CD4-positive, alpha-beta memory T cell (primary cell): ENCODE measurements around the gene CERS5. TPM values are rescaled to one million over a fixed set of nuclear protein-coding genes. Genes with fewer than 3 reads are reported as not detected.
"Not testable (repeated sequence)": the region's sequence is repeated elsewhere in the genome, so short reads cannot be mapped to it uniquely, and the experiment has no call there.

Experiments
- CTCF ChIA-PET: fragments of 350-600 bp; sonication (Branson Sonifier 250); formaldehyde crosslinking; loops from one replicate; lab custom pipeline; 2021; ENCODE audit warnings: inconsistent platforms; ENCODE audit not compliant: partially characterized antibody; lab: Charles Lee
- POLR2A ChIA-PET: fragments of 350-600 bp; sonication (Branson Sonifier 250); formaldehyde crosslinking; loops from one replicate; lab custom pipeline; 2021; ENCODE audit not compliant: partially characterized antibody; lab: Charles Lee
- DNase-seq, 5 donors: peaks; one replicate each; pipeline versions ENCODE4 v3.0.0 to v3.0.0-alpha.2; 2020 to 2022; ENCODE audit warnings: mixed read lengths in 1 of 5
- H3K27ac ChIP-seq: one replicate; pipeline ENCODE4 v1.7.0; 2013; ENCODE audit warnings: low read depth, low read length
- H3K27me3 ChIP-seq: 2 replicates; pipeline ENCODE4 v1.7.0; 2013; ENCODE audit warnings: mild to moderate bottlenecking, low read length, moderate library complexity; ENCODE audit not compliant: insufficient read depth
- H3K36me3 ChIP-seq: 2 replicates; pipeline ENCODE4 v1.7.0; 2013; ENCODE audit warnings: mild to moderate bottlenecking, low read length, moderate library complexity; ENCODE audit not compliant: insufficient read depth
- H3K4me1 ChIP-seq: 2 replicates; pipeline ENCODE4 v1.7.0; 2013; ENCODE audit warnings: mild to moderate bottlenecking, low read length, moderate library complexity; ENCODE audit not compliant: insufficient read depth
- H3K4me3 ChIP-seq, 2 donors: one replicate each; pipeline ENCODE4 v1.7.0; 2013; ENCODE audit warnings: low read length in 2 of 2, mild to moderate bottlenecking in 1 of 2
- H3K9me3 ChIP-seq, 2 donors: one replicate each; pipeline ENCODE4 v1.7.0; 2013; ENCODE audit warnings: low read length in 2 of 2, control low read depth in 1 of 2; ENCODE audit not compliant: control insufficient read depth in 1 of 2
- H3K27ac Mint-ChIP-seq, 7 donors: one replicate each; pipeline ENCODE4 v1.8.0; 2020 to 2021; ENCODE audit warnings: mixed read lengths in 7 of 7, mild to moderate bottlenecking in 6 of 7, inconsistent platforms in 3 of 7, moderate library complexity in 3 of 7
- H3K27me3 Mint-ChIP-seq, 2 donors: one replicate each; pipeline ENCODE4 v1.8.0; 2020 to 2021; ENCODE audit warnings: mixed read lengths in 2 of 2
- H3K36me3 Mint-ChIP-seq, 2 donors: one replicate each; pipeline ENCODE4 v1.8.0; 2020 to 2021; ENCODE audit warnings: mixed read lengths in 2 of 2, inconsistent platforms in 1 of 2, mild to moderate bottlenecking in 1 of 2
- H3K4me1 Mint-ChIP-seq, 4 donors: one replicate each; pipeline ENCODE4 v1.8.0; 2020 to 2021; ENCODE audit warnings: mixed read lengths in 4 of 4, mild to moderate bottlenecking in 1 of 4
- H3K4me3 Mint-ChIP-seq, 8 donors: one replicate each; pipeline ENCODE4 v1.8.0; 2020 to 2021; ENCODE audit warnings: mixed read lengths in 8 of 8, mild to moderate bottlenecking in 7 of 8, moderate library complexity in 6 of 8, inconsistent platforms in 3 of 8
- H3K9me3 Mint-ChIP-seq, 8 donors: one replicate each; pipeline ENCODE4 v1.8.0; 2020 to 2021; ENCODE audit warnings: mixed read lengths in 8 of 8, mild to moderate bottlenecking in 5 of 8, inconsistent platforms in 3 of 8, moderate library complexity in 1 of 8
- intact Hi-C: fragments of 100-400 bp; cut with micrococcal nuclease; formaldehyde crosslinking; loops from one replicate; pipeline ENCODE4 v1.15.1; 2023
- polyA plus RNA-seq, 2 donors: library from polyadenylated mRNA; unstranded; fragments of 300-500 nt; fragmentation: Illumina TruSeq; gene quantifications; one replicate each; pipeline ENCODE4 v1.2.3, GENCODE V29; 2021
- total RNA-seq, 2 experiments: library from RNA; stranded (reverse); gene quantifications; one replicate each; pipeline ENCODE4 v1.2.3, GENCODE V29; 2021

The CERS5 gene
- total and polyA plus RNA-seq, 4 experiments from 2014 or later = 42.1 to 62.7 (median 46.6) TPM

- H3K4me3 ChIP-seq = no peak overlapping the region
- no peaks in the 10 kb centered on the region for H3K36me3 ChIP-seq
- H3K4me1 ChIP-seq = peaks cover 40% of the 10 kb centered on the region
- no peaks in the 10 kb centered on the region for H3K27me3 Mint-ChIP-seq
- peaks cover 7 to 11% of the 10 kb centered on the region in 2 donors for H3K36me3 Mint-ChIP-seq
- no peak for DNase-seq
- H3K4me3 Mint-ChIP-seq = no peak overlapping the region
- H3K4me1 Mint-ChIP-seq = peaks cover 29 to 53% (median 37%) of the 10 kb centered on the region in 4 donors
- H3K27ac Mint-ChIP-seq = peak overlapping the region in 1 of 7 donors; percentile 84
- no peak overlapping the region for H3K27ac ChIP-seq
- no peaks in the 10 kb centered on the region for H3K27me3 ChIP-seq
- intact Hi-C loops = no loop called here
- ChIA-PET CTCF (interaction anchor here (0.6 to 2.3 kb wide), 2 partner anchors 10 to 12 kb away, joined by 3 to 10 read pairs; no protein-coding TSS in a partner anchor), POLR2A (no interaction called here)
- H3K9me3 Mint-ChIP-seq = no peaks in the 10 kb centered on the region
- no peaks in the 10 kb centered on the region for H3K9me3 ChIP-seq
Measured at GRCh38 chr12:50162230-50162629, 4.9 kb downstream of the CERS5 start.

GRCh38 chr12:50160643-50161042 is 6.5 kb downstream of the CERS5 start:
- H3K9me3 ChIP-seq = no peaks in the 10 kb centered on the region
- no peak for DNase-seq
- Mint-ChIP-seq H3K9me3 (no peaks in the 10 kb centered on the region), H3K36me3 (peaks cover 12 to 13% of the 10 kb centered on the region in 2 donors), H3K27me3 (no peaks in the 10 kb centered on the region), H3K27ac (peak overlapping the region in 5 of 7 donors; percentile 1 to 82 (median 12)), H3K4me3 (no peak overlapping the region), H3K4me1 (peaks cover 21 to 45% (median 31%) of the 10 kb centered on the region in 4 donors)
- no peak overlapping the region for H3K4me3 ChIP-seq
- intact Hi-C loops = no loop called here
- no peaks in the 10 kb centered on the region for H3K36me3 ChIP-seq
- POLR2A ChIA-PET = interaction anchor here (1.2 kb wide), 2 partner anchors 8 to 14 kb away, joined by 3 to 4 read pairs; no protein-coding TSS in a partner anchor
- H3K27ac ChIP-seq = no peak overlapping the region
- H3K27me3 ChIP-seq = no peaks in the 10 kb centered on the region
- CTCF ChIA-PET = interaction anchor here (0.9 to 2.3 kb wide), 4 partner anchors 11 to 73 kb away, joined by 3 to 10 read pairs (median 4); no protein-coding TSS in a partner anchor
- peaks cover 31% of the 10 kb centered on the region for H3K4me1 ChIP-seq

GRCh38 chr12:50157259-50157658 is 9.9 kb downstream of the CERS5 start:
- H3K4me3 Mint-ChIP-seq = no peak overlapping the region

GRCh38 chr12:50156641-50157040 is 10.5 kb downstream of the CERS5 start:
- Mint-ChIP-seq H3K36me3 (peaks cover 12 to 13% of the 10 kb centered on the region in 2 donors), H3K9me3 (no peaks in the 10 kb centered on the region), H3K4me1 (peaks cover 15 to 33% (median 23%) of the 10 kb centered on the region in 4 donors), H3K4me3 (no peak overlapping the region), H3K27ac (peak overlapping the region in 2 of 7 donors; percentile 42 to 59), H3K27me3 (no peaks in the 10 kb centered on the region)
- Histone ChIP-seq H3K36me3 (no peaks in the 10 kb centered on the region), H3K9me3 (no peaks in the 10 kb centered on the region), H3K4me1 (peaks cover 14% of the 10 kb centered on the region), H3K27ac (no peak overlapping the region), H3K27me3 (no peaks in the 10 kb centered on the region), H3K4me3 (no peak overlapping the region)
- ChIA-PET POLR2A (interaction anchor here (1.0 to 1.4 kb wide), 2 partner anchors 10 kb away, joined by 3 to 6 read pairs; partner anchors contain the start of gene CERS5), CTCF (interaction anchor here (0.8 to 1.4 kb wide), 4 partner anchors 18 to 47 kb away, joined by 3 to 4 read pairs (median 3); no protein-coding TSS in a partner anchor)
- no peak for DNase-seq
- intact Hi-C loops = no loop called here

More at GRCh38 chr12:50157259-50157658, 9.9 kb downstream of the CERS5 start:
- intact Hi-C loops = no loop called here
- Mint-ChIP-seq H3K4me1 (peaks cover 15 to 33% (median 20%) of the 10 kb centered on the region in 4 donors), H3K9me3 (no peaks in the 10 kb centered on the region), H3K27ac (peak overlapping the region in 5 of 7 donors; percentile 9 to 67 (median 49)), H3K36me3 (peaks cover 12 to 13% of the 10 kb centered on the region in 2 donors), H3K27me3 (no peaks in the 10 kb centered on the region)
- H3K36me3 ChIP-seq = no peaks in the 10 kb centered on the region
- POLR2A ChIA-PET = interaction anchor here (1.0 to 1.4 kb wide), 3 partner anchors 10 to 28 kb away, joined by 3 to 6 read pairs (median 4); partner anchors contain the start of gene CERS5
- no peak overlapping the region for H3K27ac ChIP-seq
- peaks cover 17% of the 10 kb centered on the region for H3K4me1 ChIP-seq
- H3K27me3 ChIP-seq = no peaks in the 10 kb centered on the region
- no peaks in the 10 kb centered on the region for H3K9me3 ChIP-seq
- CTCF ChIA-PET = interaction anchor here (0.8 to 1.4 kb wide), 3 partner anchors 17 to 25 kb away, joined by 3 read pairs; no protein-coding TSS in a partner anchor
- DNase-seq = no peak
- H3K4me3 ChIP-seq = no peak overlapping the region

- H3K4me1 ChIP-seq, H3K4me3 Mint-ChIP-seq, H3K9me3 Mint-ChIP-seq, H3K9me3 ChIP-seq, intact Hi-C loops, H3K27me3 ChIP-seq, H3K4me3 ChIP-seq, DNase-seq, H3K27ac Mint-ChIP-seq, H3K27ac ChIP-seq, H3K27me3 Mint-ChIP-seq, H3K36me3 ChIP-seq: not testable (repeated sequence)
- H3K4me1 Mint-ChIP-seq = peaks cover 21 to 36% (median 28%) of the 10 kb centered on the region in 4 donors
- H3K36me3 Mint-ChIP-seq = peaks cover 11 to 12% of the 10 kb centered on the region in 2 donors
- ChIA-PET CTCF (interaction anchor here (0.6 to 2.0 kb wide), 8 partner anchors 18 to 455 kb away, joined by 3 to 6 read pairs (median 4); partner anchors contain the start of gene COX14), POLR2A (interaction anchor here (2.9 kb wide), 1 partner anchor 12 kb away, joined by 10 read pairs; the partner anchor contains the start of gene CERS5)
Measured at GRCh38 chr12:50154947-50155346, 12.2 kb downstream of the CERS5 start.

GRCh38 chr12:50151047-50151687 is 16.0 kb downstream of the CERS5 start:
- no peak overlapping the region for H3K27ac ChIP-seq
- no peaks in the 10 kb centered on the region for H3K27me3 Mint-ChIP-seq
- no peaks in the 10 kb centered on the region for H3K27me3 ChIP-seq
- H3K4me1 ChIP-seq = peaks cover 6% of the 10 kb centered on the region
- intact Hi-C loops = no loop called here
- peaks cover 0 to 3% of the 10 kb centered on the region in 2 donors for H3K36me3 Mint-ChIP-seq
- DNase-seq = no peak
- H3K9me3 Mint-ChIP-seq = no peaks in the 10 kb centered on the region
- H3K36me3 ChIP-seq = no peaks in the 10 kb centered on the region
- POLR2A ChIA-PET = no interaction called here
- peak overlapping the region in 5 of 7 donors; percentile 5 to 71 (median 63) for H3K27ac Mint-ChIP-seq
- H3K4me1 Mint-ChIP-seq = peaks cover 16 to 22% (median 19%) of the 10 kb centered on the region in 4 donors
- H3K9me3 ChIP-seq = no peaks in the 10 kb centered on the region
- CTCF ChIA-PET = no interaction called here
- H3K4me3 Mint-ChIP-seq = no peak overlapping the region
- H3K4me3 ChIP-seq = no peak overlapping the region

- no peak overlapping the region for H3K27ac ChIP-seq
- intact Hi-C loops = no loop called here
- H3K4me3 ChIP-seq = no peak overlapping the region
- H3K27me3 Mint-ChIP-seq = no peaks in the 10 kb centered on the region
- H3K4me1 ChIP-seq = peaks cover 6% of the 10 kb centered on the region
- H3K27ac Mint-ChIP-seq = peak overlapping the region in 5 of 7 donors; percentile 22 to 79 (median 68)
- H3K9me3 Mint-ChIP-seq = no peaks in the 10 kb centered on the region
- CTCF ChIA-PET = interaction anchor here (1.1 to 1.5 kb wide), 2 partner anchors 13 to 17 kb away, joined by 4 read pairs; no protein-coding TSS in a partner anchor
- H3K36me3 Mint-ChIP-seq = peaks cover 0 to 8% of the 10 kb centered on the region in 2 donors
- no peaks in the 10 kb centered on the region for H3K9me3 ChIP-seq
- H3K4me1 Mint-ChIP-seq = peaks cover 20 to 31% (median 25%) of the 10 kb centered on the region in 4 donors
- DNase-seq = no peak
- H3K4me3 Mint-ChIP-seq = no peak overlapping the region
- POLR2A ChIA-PET = interaction anchor here (1.3 kb wide), 1 partner anchor 38 kb away, joined by 4 read pairs; the partner anchor contains the start of gene COX14
- peaks cover 2% of the 10 kb centered on the region for H3K36me3 ChIP-seq
- no peaks in the 10 kb centered on the region for H3K27me3 ChIP-seq
Measured at GRCh38 chr12:50149311-50149710, 17.9 kb downstream of the CERS5 start.
